Prostate gland (tissue), 2 donors: ENCODE measurements around the gene CDC6.

Experiments used
- POLR2A ChIP-seq: fragments of 450-650 bp; IDR thresholded peaks from one replicate; pipeline ENCODE4 v1.6.1; 2016; ENCODE audit warnings: antibody characterized with exemption, mild to moderate bottlenecking
- POLR2AphosphoS5 ChIP-seq: sonication (generic); formaldehyde crosslinking; IDR thresholded peaks from one replicate; pipeline ENCODE4 v1.6.1; 2017; ENCODE audit warnings: antibody characterized with exemption
- TF ChIP-seq, protein P1 (sequence below), 4 experiments: fragments of 200-600 bp in 2 of 4; fragments of 450-650 bp in 2 of 4; sonication (generic) in 2 of 4; IDR thresholded peaks; 1 replicate in 3 of 4; 2 replicates in 1 of 4; pipeline ENCODE4 v1.5.1; 2016 to 2019; ENCODE audit warnings: antibody characterized with exemption in 4 of 4, mild to moderate bottlenecking in 2 of 4, moderate library complexity in 2 of 4

DNA sequence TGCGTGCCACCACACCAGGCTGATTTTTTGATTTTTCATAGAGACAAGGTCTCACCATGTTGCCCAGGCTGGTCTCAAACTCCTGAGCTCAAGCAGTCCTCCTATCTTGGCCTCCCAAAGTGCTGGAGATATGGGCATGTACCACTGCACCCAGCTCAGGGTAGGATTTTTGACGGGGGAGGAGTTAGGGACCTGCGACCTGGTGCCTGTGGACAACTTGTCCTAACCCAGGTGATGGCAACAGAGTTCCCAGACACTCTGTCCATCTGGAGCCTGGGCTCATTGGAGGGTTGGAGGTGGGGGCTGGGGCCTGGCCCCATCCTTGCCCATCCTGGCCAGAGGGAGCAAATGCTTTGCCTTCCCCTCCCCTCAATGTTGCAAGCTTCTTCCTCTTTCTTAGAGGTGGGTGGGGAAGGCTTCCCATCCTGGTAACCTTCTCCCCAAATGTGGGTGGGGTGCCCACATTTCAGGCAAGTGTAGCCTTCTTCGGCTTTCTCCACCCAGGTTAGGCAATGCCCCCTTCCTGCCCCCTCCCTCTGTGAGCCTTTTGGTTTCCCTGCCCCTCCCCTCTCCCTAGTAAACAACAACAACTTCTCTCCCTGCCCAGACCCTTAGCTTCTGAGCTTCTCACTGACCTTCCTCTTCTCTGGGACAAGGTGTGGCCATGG is 46.2 kb downstream of the CDC6 start:
- TF ChIP-seq, protein P1, sequence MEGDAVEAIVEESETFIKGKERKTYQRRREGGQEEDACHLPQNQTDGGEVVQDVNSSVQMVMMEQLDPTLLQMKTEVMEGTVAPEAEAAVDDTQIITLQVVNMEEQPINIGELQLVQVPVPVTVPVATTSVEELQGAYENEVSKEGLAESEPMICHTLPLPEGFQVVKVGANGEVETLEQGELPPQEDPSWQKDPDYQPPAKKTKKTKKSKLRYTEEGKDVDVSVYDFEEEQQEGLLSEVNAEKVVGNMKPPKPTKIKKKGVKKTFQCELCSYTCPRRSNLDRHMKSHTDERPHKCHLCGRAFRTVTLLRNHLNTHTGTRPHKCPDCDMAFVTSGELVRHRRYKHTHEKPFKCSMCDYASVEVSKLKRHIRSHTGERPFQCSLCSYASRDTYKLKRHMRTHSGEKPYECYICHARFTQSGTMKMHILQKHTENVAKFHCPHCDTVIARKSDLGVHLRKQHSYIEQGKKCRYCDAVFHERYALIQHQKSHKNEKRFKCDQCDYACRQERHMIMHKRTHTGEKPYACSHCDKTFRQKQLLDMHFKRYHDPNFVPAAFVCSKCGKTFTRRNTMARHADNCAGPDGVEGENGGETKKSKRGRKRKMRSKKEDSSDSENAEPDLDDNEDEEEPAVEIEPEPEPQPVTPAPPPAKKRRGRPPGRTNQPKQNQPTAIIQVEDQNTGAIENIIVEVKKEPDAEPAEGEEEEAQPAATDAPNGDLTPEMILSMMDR (IDR thresholded peaks at IDR 0.05), result no peak
- TF ChIP-seq POLR2AphosphoS5, result no peak
- no peak for TF ChIP-seq POLR2A
